Frontal cortex (tissue), 4 donors: ENCODE results near the gene ACO2. TPM values are rescaled to one million over a fixed set of nuclear protein-coding genes. Genes with fewer than 3 reads are reported as not detected.
A peak's percentile ranks its signal among the peaks of the same experiment; 100 is the strongest.

Experiments
- DNase-seq, 2 donors: peaks; one replicate each; pipeline ENCODE4 v3.0.0; 2012; ENCODE audit warnings: low spot score in 2 of 2
- FAIRE-seq: peaks from 2 replicates; lab custom pipeline; 2012; peaks lifted over from hg19 to GRCh38; lab: Jason Lieb, UNC
- total RNA-seq: library from RNA; depleted of rRNA; stranded (reverse); fragments of >200 nt; gene quantifications from one replicate; pipeline ENCODE4 v1.2.3, GENCODE V29; 2014
- donor health status: control.
- donor health status: control.
- donor health status: control.

ACO2 gene
- total RNA-seq, 1 donor from 2014 or later, result 72.2 TPM

DNA sequence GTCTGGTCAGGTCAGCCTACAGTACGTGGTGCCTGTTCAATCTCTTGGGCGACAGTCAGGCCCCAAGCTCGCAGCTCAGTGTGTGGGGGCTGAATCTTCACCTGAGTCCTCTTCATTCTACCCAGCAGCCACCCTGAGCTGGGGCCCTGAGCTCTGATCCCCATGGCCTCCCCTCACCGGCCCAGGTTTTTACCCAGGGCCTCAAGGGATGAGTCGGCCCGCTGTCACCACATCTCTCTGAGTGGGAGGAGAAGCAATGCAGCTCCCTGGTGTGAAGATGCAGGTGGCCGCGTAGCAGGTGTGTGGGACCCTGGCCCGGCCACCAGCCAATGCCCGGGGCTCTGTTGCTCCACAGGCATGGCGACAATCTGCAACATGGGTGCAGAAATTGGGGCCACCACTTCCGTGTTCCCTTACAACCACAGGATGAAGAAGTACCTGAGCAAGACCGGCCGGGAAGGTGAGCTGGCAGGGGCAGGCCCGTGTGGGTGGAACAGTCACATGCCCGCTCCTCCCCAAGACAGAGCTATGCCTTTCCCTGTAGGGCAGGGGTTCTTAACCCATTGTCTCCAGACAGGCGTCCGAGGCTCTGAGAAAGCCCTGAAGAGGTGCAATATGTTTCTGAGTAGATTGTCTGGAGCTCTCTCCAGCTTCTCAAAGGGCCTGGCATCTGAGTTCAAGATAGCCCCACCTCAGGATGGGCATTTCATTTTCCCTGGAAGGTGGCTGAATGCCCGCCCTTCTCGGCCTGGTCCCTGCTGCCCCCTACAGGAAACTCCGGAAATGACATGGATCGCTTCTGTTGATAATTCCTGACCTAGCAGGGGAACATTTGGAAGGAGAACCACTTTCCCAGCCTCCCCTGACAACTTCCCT, 48.5 kb downstream of the ACO2 start:
- DNase-seq (peak; percentile 56 to 81), FAIRE-seq (peak; percentile 36)

DNA sequence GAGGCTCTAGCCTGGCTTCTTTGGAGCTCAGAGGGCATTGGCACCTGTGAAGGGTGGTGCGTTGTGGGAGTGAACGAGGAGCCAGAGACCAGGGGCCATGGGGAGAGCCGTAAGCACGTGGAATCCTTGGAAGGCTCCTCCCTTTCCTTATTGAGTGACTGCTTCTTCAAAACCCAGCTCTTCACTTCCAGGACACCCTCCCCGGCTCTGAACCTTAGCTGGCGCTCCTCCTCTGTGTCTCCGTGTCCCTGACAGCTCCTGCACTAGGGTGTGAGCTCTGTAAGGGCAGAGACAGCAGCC, 49.1 kb downstream of the ACO2 start:
- DNase-seq, result no peak
- no peak for FAIRE-seq

DNA sequence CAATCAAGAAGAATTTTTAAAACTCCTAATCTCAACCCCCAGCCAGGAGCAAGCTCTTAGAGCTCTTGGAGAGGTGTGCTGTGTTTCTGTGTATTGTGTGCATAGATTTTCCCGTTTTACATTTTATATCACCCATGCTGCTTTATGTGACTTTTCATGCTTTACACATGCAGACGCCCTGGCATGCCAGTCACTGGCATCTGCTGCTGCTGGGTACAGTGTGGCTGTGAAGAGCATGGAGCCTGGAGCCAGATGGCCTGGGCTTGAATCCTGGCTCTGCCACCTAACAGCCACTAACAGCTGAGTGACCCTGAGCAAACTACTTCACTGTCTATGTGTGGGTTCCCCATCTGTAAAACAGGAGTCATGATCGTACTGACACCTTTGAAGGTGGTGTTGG, 52.2 kb downstream of the ACO2 start:
- FAIRE-seq (no peak), DNase-seq (no peak)

DNA sequence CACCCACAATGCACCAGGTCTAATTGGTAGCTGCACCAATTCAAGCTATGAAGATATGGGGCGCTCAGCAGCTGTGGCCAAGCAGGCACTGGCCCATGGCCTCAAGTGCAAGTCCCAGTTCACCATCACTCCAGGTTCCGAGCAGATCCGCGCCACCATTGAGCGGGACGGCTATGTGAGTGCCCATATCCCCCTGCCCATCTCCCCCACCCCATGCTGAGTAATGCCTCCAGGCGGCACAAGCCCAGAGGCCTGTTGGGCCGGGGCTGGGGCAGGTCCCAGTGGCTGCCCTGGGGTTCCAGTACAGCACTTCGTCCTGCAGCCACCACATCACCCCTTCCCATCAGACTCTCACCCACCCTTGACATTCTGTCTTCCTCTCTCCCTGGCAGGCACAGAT, 53.9 kb downstream of the ACO2 start:
- DNase-seq (no peak), FAIRE-seq (no peak)

DNA sequence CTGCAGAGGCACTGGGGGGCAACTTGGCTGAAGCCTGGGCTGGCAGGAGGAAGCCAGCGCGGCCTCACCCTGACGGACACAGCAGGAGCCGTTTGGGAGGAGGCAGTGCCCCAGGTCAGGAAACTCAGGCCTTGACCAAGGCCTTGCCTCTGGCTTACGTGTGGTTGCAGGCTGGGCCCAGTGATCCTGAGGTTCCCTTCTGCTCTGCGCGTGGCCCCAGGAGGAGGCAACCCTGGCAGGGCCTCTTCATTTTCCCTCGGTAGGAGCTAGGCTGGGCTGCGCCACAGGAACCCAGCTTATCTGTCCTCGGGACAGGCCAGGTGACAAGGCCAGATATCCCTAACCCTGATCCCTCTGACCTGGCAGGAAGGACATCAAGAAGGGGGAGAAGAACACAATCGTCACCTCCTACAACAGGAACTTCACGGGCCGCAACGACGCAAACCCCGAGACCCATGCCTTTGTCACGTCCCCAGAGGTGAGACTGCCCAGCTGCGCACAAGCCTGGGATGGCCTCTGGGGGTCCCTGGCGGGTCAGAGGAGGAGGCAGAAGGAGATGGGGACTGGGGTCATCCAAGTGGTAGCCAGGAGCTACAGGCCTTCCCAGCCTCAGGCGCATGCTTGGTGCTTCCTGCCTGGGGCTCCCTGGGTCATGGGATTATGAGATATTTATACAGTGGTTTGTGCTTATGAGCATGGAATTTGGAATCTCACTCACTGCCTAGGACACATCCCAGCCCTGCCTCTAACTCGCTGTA, 54.7 kb downstream of the ACO2 start:
- FAIRE-seq (no peak), DNase-seq (no peak)

DNA sequence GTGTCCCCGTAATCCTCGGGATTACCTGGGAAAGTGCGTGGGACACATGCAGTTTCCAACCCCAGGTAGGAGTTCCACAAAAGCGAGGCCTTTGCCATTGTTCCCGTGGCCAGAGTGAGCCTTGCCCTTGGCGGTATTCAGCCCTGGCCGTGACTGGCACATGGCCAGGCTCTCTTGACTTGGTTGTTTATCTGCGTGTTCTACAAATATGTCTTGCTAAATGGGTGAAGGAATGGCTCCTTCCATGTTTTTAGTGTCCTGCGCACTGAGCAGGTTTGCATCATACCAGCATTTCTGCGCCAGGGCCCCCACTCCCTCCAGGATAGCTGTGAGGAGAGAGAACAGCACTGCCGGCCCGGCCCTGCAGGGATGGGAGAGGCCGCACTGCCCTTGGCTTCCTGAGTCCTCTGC, 55.3 kb downstream of the ACO2 start:
- no peak for DNase-seq
- no peak for FAIRE-seq

DNA sequence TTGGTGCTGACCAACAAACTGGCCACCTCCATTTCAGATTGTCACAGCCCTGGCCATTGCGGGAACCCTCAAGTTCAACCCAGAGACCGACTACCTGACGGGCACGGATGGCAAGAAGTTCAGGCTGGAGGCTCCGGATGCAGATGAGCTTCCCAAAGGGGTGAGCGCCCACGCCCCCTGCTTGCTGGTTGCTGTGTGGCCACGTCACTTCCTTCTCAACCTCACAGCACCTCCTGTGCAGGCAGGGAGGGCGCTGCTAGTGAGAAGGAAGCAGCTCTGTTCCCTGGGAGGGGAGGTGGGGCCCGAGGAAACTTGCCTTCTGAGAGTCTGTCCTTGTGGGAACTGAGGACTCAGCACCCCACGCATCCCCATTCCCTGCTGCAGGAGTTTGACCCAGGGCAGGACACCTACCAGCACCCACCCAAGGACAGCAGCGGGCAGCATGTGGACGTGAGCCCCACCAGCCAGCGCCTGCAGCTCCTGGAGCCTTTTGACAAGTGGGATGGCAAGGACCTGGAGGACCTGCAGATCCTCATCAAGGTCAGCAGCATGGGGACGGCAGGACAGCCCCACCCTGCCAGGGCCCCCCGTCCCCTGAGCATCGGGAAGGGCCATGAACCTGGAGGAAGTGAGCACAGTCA, 56.0 kb downstream of the ACO2 start:
- DNase-seq (no peak), FAIRE-seq (no peak)

DNA sequence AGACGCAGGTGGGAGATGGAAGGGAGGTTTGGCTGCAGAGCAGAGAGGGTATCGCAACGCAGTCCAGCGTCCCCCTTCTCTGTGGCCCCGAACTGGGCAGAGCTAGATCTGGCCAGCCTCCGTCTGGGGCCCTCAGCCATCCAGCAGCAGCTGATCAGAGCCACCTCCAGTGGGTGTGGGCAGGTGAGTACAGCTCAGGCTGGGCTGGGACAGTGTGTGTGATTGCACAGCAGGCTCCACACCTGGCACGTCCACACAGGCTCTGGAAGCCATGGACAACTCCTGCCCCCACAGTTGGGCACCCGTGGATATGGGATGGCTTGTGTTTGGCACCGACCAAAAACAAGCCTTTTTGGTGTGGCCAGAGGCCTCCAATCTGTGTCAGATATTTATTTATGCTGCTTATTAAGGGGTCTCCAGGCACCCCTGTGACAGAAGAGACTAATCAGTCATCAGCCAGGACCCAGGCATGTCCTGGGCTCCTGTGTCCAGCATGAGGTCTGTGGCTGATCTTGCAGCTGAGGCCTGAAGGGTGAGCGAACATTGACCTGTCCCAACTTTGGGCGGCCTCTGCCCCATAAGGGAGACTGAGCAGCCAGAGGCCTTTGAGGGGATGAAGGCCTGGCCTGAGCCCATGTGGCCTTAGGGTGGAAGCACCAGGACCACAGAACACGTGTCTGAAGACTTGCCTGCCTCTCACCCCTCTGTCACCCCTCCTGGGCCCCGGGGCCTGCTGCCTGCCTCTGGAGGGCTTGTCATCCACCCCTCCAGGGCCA, 56.7 kb downstream of the ACO2 start:
- DNase-seq (no peak), FAIRE-seq (no peak)

DNA sequence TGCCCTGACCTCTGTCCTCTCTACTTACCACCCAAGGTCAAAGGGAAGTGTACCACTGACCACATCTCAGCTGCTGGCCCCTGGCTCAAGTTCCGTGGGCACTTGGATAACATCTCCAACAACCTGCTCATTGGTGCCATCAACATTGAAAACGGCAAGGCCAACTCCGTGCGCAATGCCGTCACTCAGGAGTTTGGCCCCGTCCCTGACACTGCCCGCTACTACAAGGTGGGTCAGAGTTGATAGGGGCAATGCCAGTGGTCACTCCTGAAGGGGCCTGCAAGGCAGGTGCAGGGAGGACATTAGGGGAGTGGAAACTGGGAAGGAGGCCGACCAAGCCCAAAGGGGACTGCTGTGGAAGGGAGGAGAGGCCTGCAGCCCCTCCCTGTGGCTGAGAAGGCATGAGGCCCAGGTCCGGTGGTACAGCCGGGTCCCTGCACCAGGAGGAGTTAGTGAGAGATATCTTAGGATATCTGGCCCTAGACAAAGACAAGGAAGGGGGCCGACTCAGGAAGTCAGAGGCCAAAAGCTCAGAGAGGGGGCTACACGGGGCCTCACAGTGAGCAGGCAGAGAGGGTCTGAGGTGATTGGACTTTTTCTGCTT, 57.4 kb downstream of the ACO2 start:
- FAIRE-seq, result no peak
- DNase-seq, result no peak

DNA sequence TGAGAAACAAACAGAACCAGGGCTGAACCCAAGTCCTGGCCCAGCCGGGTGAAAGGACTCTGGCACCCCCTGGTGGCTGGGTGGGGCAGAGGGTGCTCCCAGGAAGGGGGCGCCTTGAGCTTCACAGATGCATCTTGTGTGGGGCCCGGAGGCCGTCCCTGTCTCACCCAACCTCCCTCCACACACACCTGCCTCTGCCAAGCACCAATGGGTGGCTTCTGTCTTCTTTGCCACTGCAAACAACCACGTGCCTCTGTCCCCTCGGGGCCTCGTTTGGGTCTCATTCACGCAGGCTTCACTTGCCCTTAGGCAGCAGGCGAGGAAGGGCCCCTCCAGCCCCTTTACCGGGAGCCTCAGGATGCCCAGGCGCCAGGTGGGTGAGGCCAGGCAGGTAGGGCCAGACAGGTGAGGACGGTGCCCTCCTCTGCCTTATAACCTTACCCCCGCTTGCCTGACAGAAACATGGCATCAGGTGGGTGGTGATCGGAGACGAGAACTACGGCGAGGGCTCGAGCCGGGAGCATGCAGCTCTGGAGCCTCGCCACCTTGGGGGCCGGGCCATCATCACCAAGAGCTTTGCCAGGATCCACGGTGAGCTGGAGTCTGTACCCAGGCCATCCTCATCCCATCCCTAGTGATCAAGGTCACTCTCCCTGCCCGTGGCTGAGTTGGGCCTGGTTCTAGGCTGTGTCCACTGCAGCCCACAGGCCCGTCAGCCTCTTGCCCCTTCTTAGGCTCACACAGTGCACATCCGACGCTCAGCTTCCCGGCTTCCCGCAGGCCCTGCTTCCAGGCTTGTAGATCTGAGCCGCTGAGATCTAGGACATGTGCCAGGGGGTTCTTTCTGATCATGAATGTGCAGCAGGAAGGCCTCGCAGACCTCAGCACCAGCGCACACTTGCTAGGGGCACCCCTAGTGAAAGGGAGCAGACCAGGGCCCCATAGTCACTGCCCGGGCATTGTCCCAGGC, 58.2 kb downstream of the ACO2 start:
- DNase-seq (peak in 1 of 2 donors; percentile 71), FAIRE-seq (no peak)

DNA sequence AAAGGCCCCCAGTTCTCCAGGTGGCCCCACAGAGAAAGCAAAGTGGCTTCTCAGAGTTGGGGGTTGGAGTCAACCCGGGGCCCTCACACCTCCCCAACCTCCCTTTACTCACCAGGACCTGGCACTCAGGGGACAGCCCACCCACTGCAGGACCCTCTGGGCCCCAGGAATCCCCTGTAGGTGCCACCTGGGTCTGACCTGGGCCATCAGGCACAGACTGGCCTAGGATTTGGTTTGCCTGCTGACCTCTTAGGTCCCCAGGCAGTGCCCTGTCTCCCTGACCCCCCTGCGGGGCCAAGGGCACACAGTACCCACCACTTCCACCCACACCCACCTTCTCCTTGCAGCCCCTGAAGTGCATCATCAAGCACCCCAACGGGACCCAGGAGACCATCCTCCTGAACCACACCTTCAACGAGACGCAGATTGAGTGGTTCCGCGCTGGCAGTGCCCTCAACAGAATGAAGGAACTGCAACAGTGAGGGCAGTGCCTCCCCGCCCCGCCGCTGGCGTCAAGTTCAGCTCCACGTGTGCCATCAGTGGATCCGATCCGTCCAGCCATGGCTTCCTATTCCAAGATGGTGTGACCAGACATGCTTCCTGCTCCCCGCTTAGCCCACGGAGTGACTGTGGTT, 59.3 kb downstream of the ACO2 start:
- no peak for FAIRE-seq
- no peak for DNase-seq

DNA sequence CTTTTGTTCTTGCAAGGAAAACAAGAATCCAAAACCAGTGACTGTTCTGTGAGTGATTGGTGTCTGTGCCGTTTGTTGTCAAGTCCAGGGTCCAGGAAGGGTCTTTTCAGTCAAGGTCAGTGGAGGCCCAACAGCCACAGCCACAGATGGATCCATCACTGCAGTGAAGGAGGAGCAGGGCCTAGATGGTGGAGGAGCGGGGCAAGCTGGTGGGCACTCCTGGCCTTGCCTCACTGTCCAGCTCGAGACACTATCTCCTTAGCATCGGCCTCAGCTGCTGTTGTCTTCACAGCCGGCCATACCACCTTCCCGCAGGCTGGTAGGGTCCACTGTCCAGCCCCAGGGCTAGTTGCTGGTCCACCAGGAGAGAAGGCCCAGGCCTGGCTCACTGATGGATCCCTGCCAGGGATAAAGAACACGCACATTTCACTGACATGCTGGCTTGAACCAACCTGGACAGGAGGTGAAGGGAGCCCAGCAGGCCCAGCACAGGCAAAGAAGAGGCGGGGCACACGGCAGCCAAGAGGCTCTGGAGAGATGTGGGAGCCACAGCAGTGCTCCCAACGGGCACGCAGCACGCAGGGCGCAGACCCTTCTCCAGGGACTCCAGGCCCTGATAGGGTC, 60.1 kb downstream of the ACO2 start:
- FAIRE-seq (no peak), DNase-seq (no peak)

DNA sequence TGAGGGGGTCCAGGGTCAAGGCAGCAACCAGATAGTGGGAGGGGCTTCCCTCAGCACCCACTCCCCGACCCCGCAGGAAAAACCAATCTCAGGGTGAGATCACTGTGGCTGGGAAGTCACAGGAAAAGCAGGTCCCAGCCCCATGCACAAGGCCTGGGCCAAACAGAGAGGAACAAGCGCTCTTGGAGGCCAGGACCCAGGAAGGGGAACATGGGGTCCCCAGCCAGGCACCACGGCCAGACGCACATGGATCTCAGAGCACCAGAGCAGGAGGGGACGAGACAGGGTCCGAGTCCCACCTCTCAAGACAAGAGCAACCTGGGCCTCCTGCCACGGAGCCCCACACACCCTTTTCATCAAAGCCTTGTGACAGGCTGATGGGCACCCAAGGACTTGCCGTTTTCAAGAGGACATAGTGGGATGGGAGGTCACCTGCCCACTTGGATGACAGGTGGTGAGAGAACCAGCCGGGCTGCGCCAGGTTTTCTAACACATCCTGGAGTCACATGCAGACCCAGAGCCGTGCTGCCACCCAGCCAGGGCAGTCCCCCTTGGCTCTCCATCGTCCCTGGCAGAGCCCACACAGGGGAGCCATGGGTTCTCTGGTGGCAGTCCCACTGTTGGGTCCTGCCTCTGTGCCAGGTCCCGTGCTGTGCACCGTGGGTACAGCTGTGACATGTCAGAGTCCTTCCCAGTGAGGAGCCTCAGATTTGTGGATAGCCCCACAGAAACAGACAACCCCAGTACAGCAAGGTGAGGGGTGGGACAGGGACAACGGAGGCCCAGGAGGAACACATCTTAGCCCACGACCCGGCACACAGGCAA, 62.2 kb downstream of the ACO2 start:
- DNase-seq, result no peak
- no peak for FAIRE-seq

DNA sequence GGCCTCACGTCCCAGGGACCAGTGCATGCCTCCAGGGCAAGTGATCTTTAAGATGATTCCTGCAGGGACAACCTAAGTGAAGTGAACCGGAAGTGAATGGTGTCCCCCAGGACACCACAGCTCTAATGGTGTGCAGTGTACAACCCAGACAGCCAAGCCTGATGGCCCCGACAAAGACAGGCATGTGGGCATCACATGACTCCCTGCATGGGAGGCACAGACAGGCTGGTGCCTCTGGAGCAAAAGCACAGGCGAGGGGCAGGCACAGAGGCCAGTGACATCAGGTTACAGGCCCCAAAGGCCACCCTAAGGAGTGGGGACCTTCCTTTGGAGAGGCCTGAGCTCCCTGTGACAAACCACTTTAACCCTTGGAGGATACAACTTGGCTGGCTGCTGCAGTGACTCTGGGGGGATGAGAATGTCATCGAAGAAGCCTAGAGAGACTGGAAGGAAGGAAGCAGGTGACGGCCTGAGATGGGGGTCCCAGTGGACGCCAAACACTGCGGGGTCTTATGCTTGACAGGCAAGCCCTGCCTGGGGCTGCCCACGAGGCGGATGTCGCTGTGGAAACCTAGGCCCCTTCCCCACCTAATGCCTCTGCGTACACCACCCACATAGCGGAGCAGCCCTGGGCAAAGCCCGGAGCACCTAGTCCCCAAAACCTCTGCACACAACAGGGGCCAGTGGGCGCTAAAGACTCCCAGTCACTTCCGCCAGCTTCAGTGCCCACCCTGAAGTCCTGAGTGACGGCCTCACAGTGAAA, 63.0 kb downstream of the ACO2 start:
- FAIRE-seq, result no peak

DNA sequence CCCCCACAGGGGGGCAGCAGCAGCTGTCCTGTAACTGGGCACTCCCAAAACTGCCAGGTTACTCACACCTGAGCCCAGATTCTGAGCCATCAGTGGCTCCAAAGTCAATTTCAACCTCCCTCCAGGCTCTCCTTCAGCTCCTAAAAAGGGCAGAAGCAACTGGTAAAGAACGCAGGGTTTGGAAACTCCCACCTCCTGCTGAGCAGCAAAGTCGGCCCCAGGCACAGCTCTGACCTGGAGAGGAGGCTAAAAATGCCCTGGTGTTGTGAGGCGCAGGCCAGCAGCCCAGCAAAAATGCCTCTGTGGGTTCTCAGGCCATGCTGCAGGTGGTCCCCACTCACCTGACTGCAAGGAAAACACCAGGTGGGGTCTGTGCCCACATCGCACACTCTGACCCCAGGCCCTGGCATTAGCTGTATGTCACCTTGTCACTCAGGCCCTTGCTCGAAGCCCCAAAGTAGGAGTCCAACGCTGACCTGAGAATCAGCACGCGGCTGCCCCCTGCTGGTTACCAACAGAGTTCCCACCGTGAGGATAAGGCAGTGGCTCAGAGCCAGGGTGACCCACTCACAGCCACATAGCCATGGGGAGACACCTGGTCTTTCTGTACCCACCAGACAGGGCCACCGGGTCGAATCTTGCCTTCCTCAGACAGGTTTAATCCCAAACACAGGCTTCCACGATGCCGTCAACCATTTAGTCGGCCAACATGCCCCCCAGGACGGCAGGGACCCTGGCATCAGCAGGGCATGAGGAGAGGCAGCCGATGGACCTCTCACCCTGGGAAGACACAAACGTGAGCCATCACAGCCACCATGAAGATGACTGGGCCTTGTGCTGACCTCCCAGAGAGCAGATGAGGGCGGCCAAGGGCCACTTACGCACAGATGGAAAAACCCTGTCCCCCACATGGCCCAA, 64.2 kb downstream of the ACO2 start:
- FAIRE-seq, result no peak
- DNase-seq, result peak in 1 of 2 donors; percentile 74

More for the DNA sequence above, 63.0 kb downstream of the ACO2 start:
- no peak for DNase-seq
